IPS-NIHi7 (cell line): Measurements from ENCODE around the gene KLHL30.

Experiments used
- DNase-seq: peaks from one replicate; pipeline ENCODE4 v3.0.0; 2012; ENCODE audit warnings: mixed read lengths; ENCODE audit errors: extremely low spot score

Gene KLHL30

DNA sequence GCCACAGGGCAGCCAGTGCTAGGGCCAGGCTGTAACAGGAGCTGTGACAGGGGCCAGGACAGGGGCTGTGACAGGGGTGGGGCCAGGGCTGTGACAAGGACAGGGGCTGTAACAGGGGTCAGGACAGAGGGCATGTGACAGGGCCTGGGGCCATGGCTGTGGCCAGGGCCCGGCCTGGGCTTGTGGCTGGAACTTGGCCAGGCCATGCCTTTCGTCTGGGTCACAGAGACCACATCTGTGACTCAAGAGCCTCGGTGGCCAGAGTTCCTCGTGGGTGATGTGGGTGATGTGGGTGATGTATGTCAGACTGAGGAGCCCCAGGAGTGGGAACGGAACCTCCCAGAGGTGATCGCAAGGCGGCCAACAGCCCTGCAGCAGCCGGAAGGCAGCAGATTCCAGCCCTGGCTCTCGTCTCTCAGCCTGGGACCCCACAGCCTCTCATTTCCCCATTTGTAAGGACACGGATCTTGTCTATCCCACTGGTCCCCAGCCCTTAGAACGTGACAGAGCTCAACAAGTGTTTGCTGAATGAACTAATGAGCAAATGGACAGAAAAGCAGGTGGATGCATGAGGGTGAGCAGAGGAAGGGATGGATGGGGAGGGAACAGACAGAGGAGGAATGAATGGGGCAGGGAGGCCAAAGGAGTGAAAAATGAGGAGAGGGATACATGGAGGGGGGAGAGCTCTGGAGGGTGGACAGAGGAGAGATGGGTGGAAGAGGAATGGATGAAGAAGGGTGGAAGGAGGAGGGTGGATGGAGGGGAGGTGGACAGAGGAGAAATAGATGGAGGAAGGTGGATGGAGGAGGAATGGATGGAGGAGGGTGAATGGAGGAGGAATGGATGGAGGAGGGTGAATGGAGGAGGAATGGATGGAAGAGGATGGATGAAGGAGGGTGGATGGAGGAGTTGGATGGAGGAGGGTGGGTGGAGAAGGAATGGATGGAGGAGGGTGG is 21.0 kb upstream of the KLHL30 start:
- DNase-seq, result no peak

DNA sequence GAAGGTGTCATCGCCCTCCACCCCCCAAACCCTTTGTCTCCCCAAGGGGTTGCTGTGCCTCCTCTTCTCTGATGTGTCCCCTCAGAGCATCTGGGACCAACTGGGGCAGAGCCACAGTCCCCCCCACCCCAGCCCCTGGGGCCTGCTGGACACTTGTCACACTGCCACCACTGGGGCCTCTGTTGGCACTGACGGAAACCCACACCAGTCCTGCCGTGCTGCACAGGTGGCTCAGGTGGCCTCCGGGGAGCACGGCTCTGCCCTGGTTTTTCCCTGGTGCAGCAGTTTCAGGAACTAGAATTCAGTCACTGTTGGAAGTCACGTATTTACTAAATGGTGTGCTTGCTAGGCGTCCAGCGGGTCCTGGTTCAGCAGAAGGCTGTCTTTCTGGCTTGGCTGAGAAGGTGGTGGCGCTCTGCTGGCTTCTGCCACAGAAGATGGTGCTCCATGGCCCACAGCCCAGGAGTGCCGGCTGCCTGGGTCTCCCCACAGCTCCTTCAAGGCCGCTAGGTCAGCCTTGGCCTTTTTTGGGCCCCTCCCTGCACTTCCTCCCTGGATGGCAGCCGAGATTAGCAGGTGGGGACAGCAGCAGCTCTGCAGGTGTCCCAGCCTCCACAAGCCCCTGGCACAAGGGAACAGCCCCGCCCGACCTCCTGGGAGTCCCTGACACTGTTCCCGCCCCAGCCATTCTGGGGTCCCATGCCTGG is 18.6 kb upstream of the KLHL30 start:
- no peak for DNase-seq

DNA sequence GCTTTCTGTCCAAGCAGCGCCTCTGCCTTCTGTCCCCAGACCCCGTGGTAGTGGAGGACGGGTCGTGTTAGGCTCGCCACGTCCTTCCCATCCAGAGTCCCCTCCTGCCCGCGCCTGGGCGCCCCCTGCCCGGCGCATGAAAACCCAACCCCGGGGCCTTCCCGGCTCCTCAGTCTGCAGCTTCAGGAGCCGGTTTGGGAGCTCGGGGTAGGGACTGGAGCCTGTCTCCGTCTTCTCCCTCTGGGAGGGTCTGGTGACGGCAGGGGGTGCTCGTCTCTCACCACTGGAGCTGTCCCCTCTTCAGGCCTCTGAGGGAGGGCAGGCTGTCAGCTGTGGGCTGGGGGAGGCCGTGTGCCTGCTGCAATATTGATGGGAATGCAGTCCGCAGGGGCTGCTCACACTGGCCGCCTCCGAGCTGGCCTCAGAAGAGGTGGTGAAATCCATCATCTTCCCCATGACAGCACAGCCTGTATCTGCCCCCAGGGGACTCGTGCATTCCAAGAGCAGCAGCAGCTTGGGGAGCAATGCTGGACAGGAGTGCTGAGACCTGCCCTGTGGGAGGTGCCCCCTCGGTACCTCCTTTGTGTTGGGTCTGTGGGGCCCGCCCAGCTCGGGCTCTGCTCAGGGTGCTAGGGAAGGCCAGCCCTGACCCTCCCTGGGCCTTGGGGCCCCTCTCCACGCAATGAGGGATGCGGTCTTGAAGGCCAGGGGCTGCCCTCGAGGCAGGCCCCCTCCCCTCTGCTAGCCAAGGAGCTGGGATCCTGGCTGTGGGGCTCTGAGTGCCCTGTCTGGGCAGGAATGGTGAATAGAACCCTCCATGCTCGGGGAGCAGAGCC is 17.8 kb upstream of the KLHL30 start:
- DNase-seq, result peak; percentile 70

DNA sequence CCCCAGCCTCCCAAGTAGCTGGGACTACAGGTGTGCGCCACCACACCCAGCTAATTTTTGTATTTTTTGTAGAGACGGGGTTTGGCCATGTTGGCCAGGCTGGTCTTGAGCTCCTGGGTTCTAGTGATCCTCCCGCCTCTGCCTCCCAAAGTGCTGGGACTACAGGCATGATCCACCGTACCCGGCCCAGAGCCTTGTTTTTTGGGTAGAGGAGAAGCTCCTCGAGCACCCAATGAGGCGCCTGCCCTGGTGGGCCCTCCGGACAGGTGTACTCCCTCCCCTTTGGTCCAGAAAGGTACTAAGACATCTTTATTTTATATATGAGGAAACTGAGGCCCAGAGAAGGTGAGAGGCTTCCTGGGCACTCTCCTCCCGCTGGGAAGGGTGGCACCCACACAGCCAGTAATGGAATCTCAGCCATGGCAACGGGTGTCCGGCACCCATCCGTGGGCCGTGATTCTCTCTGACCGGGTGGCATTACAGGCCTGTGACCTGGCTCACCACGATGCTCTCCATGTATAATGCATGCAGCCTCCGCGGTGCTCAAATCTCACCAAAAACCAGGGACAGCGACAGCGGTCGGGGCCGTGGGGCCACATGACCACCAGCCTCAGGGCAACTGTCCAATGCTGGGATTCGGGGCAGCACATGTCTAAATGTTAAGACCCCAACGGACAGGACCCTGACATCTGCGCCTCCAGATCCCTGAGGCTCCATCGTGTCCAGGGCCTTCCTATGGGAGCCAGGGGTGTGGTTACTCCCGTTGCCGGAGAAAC is 16.8 kb upstream of the KLHL30 start:
- DNase-seq, result no peak

DNA sequence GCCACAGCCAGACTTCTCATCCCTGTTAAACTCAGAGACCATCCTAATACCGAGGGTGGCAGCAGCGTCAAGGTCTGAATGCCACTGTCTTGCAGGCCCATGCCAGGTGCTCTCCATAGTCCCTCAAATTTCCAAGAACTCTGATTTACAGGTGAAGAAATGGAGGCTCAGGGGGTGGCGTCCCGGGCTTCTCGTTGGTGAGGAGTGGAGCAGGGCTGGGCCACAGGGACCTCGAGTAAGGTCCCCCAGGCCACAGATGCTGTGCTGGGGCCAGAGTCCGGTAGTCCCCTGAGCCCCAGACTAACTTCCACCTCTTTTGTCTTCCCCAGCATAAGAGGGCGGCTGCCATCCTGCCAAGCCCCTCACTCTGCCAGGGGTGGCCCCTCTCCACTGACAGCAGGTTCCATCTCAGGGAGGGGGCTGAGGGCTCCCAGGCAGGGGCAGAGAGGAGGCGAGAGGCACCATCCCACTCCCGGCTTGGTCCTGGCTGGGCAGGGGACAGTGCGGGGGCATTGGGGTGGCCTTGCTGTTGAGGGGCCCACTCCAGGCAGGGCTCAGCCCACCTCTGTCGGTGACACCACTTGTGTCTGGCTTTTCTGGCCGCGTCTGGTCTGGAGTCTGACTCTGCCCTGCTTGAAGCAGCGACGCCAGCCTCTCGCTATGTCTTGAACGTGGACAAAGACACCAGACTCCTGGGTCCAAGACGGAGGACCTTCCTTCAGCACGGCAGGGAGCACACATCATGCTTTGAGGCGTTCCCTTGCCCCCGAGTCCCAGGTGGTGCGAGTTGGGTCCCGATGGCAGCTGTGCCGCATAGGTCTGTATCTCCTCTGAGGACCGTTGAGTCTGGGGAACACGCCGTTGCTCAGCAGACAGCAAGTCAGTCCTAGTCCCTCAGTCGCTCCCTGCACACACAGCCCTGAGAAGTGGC is 15.9 kb upstream of the KLHL30 start:
- DNase-seq, result no peak

DNA sequence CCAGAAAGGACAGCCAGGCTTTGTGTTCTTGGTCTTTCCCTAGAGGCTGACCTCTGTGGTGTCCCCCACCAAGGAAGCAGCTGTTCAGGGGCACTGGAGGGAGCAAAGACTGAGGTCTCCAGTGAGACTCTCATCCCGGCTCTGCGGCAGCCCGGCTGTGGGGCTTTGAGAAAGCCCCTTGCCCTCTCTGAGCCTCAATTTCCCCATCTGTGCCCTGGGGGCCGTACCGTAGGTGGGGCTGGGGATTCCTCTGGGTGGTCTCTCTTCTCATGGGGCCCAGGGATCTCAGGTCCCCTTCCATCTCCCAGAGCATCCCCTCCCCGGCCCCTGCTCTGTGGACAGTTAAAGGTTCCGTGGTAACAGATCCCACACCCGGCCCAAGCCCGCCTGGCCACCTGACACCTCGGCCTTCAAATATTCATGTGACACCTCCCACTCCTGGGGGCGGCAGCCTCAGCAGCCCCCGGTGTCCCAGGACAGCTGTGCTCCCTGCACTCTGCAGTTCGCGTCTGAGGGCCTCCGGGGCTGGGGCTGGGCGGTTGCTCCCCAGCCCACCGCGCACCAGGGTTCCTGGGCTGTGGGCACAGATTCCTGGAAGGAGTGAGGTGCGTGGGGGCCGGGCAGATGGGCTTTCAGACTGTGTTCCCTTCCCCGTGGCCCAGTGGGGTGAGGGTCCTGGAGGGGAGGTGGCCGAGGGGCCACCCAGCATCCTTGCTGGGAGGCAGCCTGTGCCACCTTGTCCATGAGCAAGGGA is 15.1 kb upstream of the KLHL30 start:
- no peak for DNase-seq

DNA sequence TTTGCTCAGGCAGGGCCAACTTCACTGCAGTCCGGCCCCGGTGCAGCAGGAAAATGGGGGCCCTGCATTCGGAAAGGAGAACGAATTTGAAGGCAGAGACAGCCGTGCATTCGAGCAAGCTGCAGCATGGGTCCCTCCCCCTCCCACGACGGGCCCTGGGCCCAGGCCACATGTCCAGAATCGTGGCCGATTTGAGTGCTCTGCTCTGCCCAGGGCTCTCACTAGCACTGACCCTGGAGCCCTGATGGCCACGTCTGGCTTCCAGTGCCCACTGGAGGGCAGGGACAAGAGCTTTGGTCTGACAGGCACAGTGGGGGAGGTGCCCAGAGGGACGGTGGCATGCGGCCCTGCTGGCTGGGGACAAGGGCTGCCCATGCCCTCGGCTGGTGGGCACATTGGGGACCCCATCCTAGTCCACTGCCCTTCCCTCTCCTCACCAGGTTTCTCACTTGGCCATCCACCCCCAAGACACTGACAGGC is 14.4 kb upstream of the KLHL30 start:
- no peak for DNase-seq

DNA sequence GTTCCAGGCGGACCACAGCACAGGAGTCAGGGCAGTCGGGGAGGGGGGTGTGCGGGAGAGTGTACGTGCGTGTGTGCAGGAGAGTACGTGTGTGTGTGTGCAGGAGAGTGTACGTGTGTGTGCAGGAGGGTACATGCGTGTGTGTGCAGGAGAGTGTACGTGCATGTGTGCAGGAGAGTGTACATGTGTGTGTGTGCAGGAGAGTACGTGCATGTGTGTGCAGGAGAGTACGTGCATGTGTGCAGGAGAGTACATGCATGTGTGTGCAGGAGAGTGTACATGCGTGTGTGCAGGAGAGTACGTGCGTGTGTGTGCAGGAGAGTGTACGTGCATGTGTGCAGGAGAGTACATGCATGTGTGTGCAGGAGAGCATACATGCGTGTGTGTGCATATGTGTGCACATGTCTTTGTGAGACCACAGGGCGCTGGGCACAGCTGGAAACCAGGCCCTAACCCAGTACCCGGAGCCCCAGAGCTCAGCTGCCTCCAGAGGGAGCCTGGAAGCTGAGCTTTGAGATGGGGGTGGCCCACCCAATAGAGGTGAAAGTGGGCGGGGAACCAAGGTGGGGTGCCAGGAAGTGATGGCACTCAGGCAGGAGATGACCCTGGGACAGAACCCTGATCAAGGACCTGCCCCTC is 13.9 kb upstream of the KLHL30 start:
- no peak for DNase-seq

DNA sequence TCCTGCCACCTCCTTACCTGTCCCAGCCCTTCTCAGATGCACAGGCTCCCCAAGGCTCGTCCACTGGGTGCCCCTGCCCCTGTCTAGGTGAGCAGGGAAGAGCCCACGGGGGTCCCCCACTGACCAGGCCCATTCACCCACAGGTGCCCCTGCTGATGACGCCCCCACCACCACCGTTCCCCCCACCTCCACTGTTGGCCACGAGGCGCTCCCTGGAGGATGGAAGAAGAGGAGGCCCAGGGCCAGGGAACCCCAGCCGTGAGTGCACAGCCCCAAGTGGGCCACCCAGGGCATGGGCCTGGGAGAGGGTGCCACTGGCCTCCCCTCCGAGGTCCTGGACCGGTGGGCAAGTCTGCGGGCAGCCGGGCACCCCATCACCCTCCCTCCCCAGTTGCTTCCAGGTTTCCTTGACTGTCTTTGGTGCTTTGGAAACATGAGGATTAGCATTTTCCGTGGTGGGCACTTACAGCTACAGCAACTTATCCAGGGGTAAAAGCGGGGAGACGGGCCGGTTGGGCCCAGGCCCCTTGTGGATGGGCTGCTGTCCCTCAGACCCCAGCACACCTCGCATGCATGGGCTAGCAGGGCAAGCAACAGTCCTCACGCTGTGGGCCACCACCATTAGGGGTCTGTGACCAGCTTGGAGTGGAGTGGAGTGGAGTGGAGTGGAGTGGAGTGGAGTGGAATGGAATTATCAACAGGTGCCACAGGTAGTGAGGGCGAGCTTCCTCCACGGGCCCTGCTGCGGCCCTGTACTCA is 13.2 kb upstream of the KLHL30 start:
- no peak for DNase-seq

DNA sequence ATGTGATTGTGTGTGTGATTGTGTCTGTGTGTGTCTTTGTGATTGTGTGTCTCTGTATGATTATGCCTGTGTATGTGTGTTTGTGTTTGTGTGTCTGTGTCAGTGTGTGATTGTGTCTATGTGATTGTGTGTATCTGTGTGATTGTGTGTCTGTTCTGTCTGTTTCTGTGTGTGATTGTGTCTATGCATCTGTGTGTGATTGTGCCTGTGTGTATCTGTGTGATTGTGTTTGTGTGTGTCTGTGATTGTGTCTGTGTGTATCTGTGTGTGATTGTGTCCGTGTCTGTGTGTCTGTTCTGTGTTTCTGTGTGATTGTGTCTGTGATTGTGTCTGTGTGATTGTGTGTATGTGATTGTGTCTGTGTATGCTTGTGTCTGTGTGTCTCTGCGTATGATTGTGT is 12.1 kb upstream of the KLHL30 start:
- no peak for DNase-seq

DNA sequence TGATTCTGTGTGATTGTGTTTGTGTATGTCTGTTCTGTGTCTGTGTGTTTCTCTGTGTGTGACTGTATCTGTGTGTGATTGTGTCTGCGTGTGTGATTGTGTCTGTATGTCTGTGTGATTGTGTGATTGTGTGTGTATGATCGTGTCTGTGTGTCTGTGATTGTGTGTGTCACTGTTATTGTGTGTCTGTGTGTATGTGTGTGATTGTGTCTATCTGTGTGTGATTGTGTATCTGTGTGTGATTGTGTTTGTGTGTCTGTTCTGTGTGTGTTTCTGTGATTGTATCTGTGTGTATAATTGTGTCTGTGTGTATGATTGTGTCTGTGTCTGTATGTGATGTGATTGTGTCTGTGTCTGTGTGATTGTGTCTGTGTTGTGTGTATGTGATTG is 11.7 kb upstream of the KLHL30 start:
- DNase-seq, result no peak

DNA sequence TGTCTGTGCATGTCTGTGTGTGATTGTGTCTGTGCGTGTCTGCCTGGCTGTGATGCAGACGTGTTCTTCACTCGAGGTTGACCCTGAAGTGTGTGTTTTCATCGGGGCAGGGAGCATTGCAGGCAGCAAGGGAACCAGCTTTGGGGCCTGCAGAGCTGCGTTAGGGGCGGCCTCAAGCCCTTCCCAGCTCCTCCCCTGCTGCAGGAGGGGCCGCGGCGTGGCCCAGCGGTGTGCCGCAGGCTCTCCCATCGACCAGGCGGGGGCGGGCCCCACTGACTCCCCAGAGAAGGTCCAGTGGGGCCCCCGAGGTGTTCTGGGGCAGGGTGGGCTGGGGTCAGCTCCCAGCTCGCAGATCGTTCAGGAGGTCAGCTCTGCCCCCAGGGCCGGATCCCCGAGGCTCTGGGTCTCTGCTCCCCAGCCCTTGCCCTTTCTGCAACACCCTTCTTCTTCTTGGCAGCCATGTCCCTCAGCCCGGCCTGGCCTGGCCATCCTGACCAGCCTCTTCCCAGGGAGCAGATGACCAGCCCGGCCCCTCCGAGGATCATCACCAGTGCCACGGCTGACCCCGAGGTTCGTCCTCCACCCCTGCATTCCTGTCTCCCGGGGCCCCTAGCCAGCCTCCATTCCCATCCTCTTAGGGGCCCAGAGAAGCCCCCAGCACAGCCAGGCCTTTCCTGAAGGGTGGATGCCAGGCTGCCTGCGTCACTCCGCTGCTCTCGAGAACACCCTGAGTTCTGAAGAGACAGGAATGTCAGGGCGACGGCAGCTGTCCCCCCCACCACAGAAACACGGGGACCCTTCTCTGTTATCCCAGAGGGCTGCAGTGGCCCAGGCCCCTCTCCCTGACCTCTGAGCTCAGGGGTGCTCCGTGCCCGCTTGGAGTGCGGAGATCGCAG is 11.1 kb upstream of the KLHL30 start:
- peak; percentile 64 for DNase-seq

DNA sequence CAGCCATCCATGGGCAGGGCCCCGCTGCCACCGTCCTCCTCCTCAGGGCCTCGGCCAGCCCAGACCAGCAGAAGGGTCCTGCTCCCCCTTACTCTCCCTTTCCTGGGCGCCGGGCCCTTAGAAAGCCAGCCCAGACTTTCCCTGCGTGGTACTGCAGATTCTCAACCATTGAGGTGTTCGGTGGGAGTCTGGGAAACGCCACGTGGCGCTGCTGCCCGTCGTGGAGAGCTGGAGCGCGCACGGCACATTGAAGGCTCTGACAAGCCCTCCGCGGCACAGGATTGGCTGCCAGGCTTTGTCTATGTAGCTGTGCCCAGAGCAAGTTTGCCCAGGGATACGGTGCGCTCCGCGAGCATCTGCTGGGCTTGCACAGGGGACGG is 10.4 kb upstream of the KLHL30 start:
- no peak for DNase-seq

DNA sequence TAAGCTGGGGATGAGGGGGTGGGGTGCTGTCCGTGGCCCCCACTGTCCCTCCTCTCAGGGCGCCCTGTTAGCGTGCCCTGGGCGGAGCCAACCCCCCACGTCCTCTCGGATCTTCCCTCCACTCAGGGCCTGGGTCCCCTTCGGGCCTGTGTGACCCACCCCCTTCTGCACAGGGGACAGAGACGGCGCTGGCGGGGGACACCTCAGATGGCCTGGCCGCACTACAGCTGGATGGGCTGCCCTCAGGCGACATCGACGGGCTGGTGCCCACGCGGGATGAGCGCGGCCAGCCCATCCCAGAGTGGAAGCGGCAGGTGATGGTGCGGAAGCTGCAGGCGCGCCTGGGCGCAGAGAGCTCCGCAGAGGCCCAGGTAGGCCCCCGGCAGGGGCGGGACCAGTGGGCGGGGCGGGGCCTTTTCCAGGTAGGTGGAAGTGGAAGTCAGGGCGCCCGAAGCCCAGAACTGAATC is 9.9 kb upstream of the KLHL30 start:
- DNase-seq, result peak; percentile 76

DNA sequence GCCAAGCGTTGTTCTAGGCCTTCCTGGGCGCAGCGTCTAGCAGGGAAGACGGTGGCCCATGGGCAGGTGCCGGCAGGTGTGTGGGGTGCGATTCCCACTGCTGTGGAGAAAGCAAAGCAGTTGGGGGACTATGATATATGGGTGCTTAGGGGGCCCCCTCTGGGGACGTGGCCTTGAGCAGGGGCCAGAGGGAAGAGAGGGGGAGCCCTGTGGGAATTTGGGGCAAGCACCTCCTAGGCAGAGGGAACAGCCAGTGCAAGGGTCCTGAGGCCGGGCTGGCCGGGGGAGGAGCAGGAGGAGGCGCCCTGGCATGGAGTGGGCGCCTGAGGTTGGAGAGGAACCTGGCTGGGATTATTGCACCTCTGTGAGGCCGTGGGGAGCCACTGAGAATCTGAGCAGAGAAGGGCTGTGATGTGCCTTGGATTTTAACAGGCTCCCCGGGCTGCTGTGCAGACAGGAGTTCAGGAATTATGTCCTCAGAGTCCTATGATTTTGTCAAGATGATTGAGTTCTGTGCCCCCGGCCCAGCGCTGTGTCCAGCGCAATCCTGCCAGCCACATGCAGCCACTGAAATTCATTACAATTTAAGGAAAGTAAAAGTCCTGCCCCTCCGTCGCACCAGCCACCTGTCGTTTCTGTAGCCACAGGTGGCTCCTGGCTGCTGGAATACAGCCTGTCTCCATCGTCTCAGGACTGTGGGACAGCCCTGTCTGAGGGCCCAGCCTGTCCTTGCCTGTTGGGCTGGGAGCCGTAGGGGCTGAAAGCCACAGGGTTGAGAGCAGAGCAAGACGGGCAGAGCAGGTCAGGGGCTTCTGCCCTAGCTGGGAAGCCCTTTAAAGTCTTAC is 9.1 kb upstream of the KLHL30 start:
- no peak for DNase-seq

DNA sequence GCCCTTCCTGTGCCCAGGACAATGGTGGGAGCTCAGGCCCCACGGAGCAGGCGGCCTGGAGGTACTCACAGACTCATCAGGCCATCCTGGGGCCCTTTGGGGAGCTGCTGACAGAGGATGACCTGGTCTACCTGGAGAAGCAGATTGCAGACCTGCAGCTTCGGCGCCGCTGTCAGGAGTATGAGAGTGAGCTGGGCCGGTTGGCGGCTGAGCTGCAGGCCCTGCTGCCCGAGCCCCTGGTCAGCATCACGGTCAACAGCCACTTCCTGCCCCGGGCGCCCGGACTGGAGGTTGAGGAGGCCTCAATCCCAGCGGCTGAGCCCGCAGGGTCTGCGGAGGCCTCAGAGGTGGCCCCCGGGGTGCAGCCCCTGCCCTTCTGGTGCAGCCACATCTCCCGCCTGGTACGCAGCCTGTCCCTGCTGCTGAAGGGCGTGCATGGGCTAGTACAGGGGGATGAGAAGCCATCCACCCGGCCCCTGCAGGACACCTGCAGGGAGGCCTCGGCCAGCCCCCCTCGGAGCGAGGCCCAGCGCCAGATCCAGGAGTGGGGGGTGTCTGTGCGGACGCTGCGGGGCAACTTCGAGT is 8.3 kb upstream of the KLHL30 start:
- no peak for DNase-seq
